ENCODE data around the gene LMX1B. TPM values are rescaled to one million over a fixed set of nuclear protein-coding genes. Genes with fewer than 3 reads are reported as not detected.

Gene LMX1B
- polyA plus RNA-seq, 1 of the 3 experiments (the other 2 are of a cell fraction), result not detected

GRCh38 chr9:126606483-126606870 is 7.3 kb upstream of the LMX1B start:
- ChIA-PET CTCF (interaction anchor here (0.8 to 6.8 kb wide), 6 partner anchors 24 to 115 kb away, joined by 3 to 48 read pairs (median 4); no protein-coding TSS in a partner anchor), POLR2A (no interaction called here)
- Histone ChIP-seq H3K9me3 (no peaks in the 10 kb centered on the region), H3K79me2 (ENCODE audit: insufficient read depth) (no peaks in the 10 kb centered on the region), H3F3A (replicated peaks; ENCODE audit: insufficient read depth) (no peaks in the 10 kb centered on the region), H3K9ac (no peak overlapping the region), H3K4me1 (ENCODE audit: control insufficient read depth in 1 of 2, insufficient read depth in 2 of 2, low read depth in 1 of 2, low read length in 1 of 2) (no peaks in the 10 kb centered on the region), H3K27me3 (ENCODE audit: insufficient read depth) (peaks cover 62% of the 10 kb centered on the region), H3K4me3 (ENCODE audit: low read depth in 2 of 2, low read length in 1 of 2) (no peak overlapping the region), H4K20me1 (ENCODE audit: insufficient read depth) (no peaks in the 10 kb centered on the region), H2AFZ (ENCODE audit: low read depth) (no peak overlapping the region), H3K27ac (ENCODE audit: low read depth in 2 of 2, low read length in 1 of 2) (no peak overlapping the region), H3K9me2 (no peaks in the 10 kb centered on the region), H3K4me2 (no peak overlapping the region), H3K36me3 (replicated peaks in 1 of 2; ENCODE audit: control insufficient read depth in 1 of 2, insufficient read depth in 2 of 2, low read length in 1 of 2) (no peaks in the 10 kb centered on the region)
- WGBS (ENCODE audit: low lambda C conversion rate), result 33% methylated on average over 3 of the region's 3 CpGs
- DNase-seq, result peak; percentile 5
- no peak for TF ChIP-seq MXI1 (IDR thresholded peaks at IDR 0.05; ENCODE audit: low read depth, low read length)
- TF ChIP-seq EP300 (IDR thresholded peaks at IDR 0.05; ENCODE audit: borderline replicate concordance in 1 of 2, low read depth in 1 of 2, low read length in 1 of 2), result no peak
- TF ChIP-seq NFIC (IDR thresholded peaks at IDR 0.05; ENCODE audit: borderline replicate concordance), result no peak
- no peak for TF ChIP-seq SIN3A (IDR thresholded peaks at IDR 0.05; ENCODE audit: borderline replicate concordance, low read depth, low read length)
- no peak for TF ChIP-seq SMC3 (IDR thresholded peaks at IDR 0.05; ENCODE audit: low read depth, low read length)
- TF ChIP-seq ELF1 (IDR thresholded peaks at IDR 0.05), result no peak

GRCh38 chr9:126607086-126607485 is 6.6 kb upstream of the LMX1B start:
- H3K79me2 ChIP-seq (ENCODE audit: insufficient read depth), result no peaks in the 10 kb centered on the region
- H2AFZ ChIP-seq (ENCODE audit: low read depth), result no peak overlapping the region
- no peak overlapping the region for H3K27ac ChIP-seq (ENCODE audit: low read depth in 2 of 2, low read length in 1 of 2)
- H3K36me3 ChIP-seq (replicated peaks in 1 of 2; ENCODE audit: control insufficient read depth in 1 of 2, insufficient read depth in 2 of 2, low read length in 1 of 2), result no peaks in the 10 kb centered on the region
- peak; percentile 8 for DNase-seq
- WGBS (ENCODE audit: low lambda C conversion rate), result 33% methylated on average over 1 of the region's 1 CpG
- TF ChIP-seq CHD2 (IDR thresholded peaks at IDR 0.05; ENCODE audit: low read length, partially characterized antibody) (no peak), RCOR1 (IDR thresholded peaks at IDR 0.05; ENCODE audit: low read length) (no peak), MAX (IDR thresholded peaks at IDR 0.05; ENCODE audit: low read depth) (no peak), SMC3 (IDR thresholded peaks at IDR 0.05; ENCODE audit: low read depth, low read length) (no peak), ZBTB33 (IDR thresholded peaks at IDR 0.05; ENCODE audit: borderline replicate concordance, low read depth) (no peak), IRF3 (IDR thresholded peaks at IDR 0.05; ENCODE audit: low read depth, low read length) (no peak), RXRA (IDR thresholded peaks at IDR 0.05; ENCODE audit: borderline replicate concordance, low read depth) (no peak), GABPA (IDR thresholded peaks at IDR 0.05; ENCODE audit: low read depth) (no peak), MXI1 (IDR thresholded peaks at IDR 0.05; ENCODE audit: low read depth, low read length) (no peak), JUND (IDR thresholded peaks at IDR 0.05) (no peak), EP300 (IDR thresholded peaks at IDR 0.05; ENCODE audit: borderline replicate concordance in 1 of 2, low read depth in 1 of 2, low read length in 1 of 2) (no peak), POLR2AphosphoS5 (IDR thresholded peaks at IDR 0.05; ENCODE audit: low read depth, low read length) (no peak), RFX5 (IDR thresholded peaks at IDR 0.05; ENCODE audit: low read length) (no peak), SIN3A (IDR thresholded peaks at IDR 0.05; ENCODE audit: borderline replicate concordance, low read depth, low read length) (no peak), CTCF (IDR thresholded peaks at IDR 0.05) (no peak), TEAD4 (IDR thresholded peaks at IDR 0.05; ENCODE audit: borderline replicate concordance, insufficient read depth) (no peak)
- H3K4me3 ChIP-seq (ENCODE audit: low read depth in 2 of 2, low read length in 1 of 2), result no peak overlapping the region
- peaks cover 67% of the 10 kb centered on the region for H3K27me3 ChIP-seq (ENCODE audit: insufficient read depth)
- H3K9me2 ChIP-seq, result no peaks in the 10 kb centered on the region
- H3K4me1 ChIP-seq (ENCODE audit: control insufficient read depth in 1 of 2, insufficient read depth in 2 of 2, low read depth in 1 of 2, low read length in 1 of 2), result no peaks in the 10 kb centered on the region; a peak in 1 of 4 replicates
- no peaks in the 10 kb centered on the region for H3F3A ChIP-seq (replicated peaks; ENCODE audit: insufficient read depth)
- POLR2A ChIA-PET, result no interaction called here
- H3K4me2 ChIP-seq, result no peak overlapping the region
- no peaks in the 10 kb centered on the region for H3K9me3 ChIP-seq
- H4K20me1 ChIP-seq (ENCODE audit: insufficient read depth), result no peaks in the 10 kb centered on the region
- H3K9ac ChIP-seq, result no peak overlapping the region
- CTCF ChIA-PET, result interaction anchor here (0.8 to 7.0 kb wide), 7 partner anchors 24 to 174 kb away, joined by 3 to 65 read pairs (median 34); no protein-coding TSS in a partner anchor

Data from SK-N-SH (cell line).